Measurements from ENCODE around the gene HARS1. TPM values are rescaled to one million over a fixed set of nuclear protein-coding genes. Genes with fewer than 3 reads are reported as not detected.

HARS1 gene
- 71.6 to 81.2 TPM (median 75.8 TPM) in 5 replicates for total RNA-seq (2022; extraction: Qiagen RNA extraction)

DNA sequence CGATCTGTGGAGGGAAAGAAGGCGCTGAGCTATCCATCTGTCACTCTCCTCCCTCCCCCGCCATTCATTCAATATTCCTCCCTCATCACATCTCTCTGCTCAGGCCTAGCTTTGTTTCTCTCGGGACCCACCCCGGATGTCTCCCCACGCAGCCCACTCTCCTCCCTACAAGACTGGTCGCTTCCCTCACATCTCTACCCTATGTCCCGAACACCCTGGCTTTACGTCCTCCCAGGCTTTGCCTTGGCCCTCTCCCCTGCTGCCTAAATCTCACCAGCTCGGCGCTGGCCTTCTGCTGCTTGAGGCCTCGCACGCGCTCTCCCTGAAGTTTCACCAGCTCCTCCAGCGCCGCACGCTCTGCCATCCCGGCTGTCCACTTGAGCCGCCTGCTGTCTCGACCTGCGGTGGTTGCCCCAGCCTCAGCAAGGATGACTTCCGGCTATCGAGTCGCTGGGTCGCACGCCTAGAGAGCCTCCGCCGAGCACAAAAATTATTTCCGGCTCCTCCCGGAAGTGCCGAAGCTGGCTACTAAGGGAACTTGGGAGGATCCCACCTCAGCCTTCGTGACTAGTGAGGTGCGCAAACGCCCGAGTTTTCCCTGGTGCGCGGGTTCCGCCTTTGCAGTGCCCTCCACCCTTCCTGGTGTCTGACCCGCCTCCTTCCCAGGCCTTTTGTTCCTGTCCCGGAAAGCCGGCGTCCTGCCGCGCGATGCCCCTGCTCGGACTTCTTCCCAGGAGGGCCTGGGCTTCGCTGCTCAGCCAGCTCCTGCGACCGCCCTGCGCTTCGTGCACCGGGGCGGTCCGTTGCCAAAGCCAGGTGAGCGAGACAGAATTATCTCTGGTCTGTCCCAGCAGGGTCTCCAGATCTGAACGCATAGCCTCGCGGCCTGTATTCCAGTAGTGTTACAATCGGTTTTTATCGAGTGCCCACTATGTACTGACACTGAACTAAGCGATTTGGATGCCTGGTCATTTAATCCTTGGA lies at the start of gene HARS1, which contains the start of gene HARS2:
TSS of gene HARS1 (minus strand) at position 430 of the 984 bp plus-strand sequence. CDS start at position 364, 66 bp downstream.
TSS of gene HARS2 (plus strand) at position 515 of the 984 bp plus-strand sequence. CDS start at position 709, 194 bp downstream.

GRCh38 chr5:140700177-140701144 lies 9.3 kb upstream of the HARS1 start, which contains the start of gene ZMAT2:
TSS of gene ZMAT2 (plus strand) at chr5:140700447. CDS start at chr5:140700461, 14 bp downstream.

DNA sequence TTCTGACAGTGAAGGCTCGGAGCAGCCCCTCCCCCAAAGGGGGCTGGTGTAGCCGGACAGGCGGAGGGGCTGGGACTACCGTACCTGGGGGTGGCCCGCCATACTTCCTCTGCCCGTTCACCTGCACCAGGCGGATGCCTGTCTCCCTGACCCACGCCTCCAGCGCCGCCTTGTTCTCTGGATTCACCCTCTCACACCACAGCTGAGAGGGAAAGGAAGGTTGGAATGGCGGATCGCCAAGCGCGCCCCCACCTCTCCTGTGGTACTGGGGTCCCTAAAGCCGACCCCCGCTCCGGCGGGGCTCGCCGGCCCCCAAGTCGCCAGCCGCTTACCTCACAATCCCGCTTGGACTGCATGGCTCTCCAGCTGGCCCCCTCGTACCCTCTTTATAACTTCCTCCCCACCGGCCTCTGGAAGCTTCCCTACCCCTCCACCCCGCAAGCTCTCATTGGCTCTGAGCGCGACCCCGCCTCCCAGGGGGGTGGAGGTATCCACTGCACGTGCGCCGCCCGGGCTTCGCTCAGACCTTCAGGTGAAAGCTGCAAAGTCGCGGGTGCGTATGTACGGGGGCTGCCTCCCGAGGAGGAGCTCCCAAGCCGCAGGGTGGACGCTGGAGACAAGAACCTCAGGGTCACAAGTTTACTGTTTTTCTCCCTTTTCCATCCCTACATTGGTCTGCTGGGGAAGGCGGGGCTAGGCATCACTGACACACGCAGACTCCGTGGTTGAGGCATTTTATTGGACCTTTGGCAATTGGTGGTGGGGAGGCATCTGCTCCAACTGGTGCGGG lies 17.8 kb downstream of the HARS1 start, which contains the start of gene DND1:
TSS of gene DND1 (minus strand) at position 390 of the 790 bp plus-strand sequence. CDS start at position 356, 34 bp downstream.

GRCh38 chr5:140664359-140665119 lies 26.6 kb downstream of the HARS1 start, which contains the start of gene WDR55:
TSS of gene WDR55 (plus strand) at chr5:140664904. CDS start at chr5:140664913, 9 bp downstream.

DNA sequence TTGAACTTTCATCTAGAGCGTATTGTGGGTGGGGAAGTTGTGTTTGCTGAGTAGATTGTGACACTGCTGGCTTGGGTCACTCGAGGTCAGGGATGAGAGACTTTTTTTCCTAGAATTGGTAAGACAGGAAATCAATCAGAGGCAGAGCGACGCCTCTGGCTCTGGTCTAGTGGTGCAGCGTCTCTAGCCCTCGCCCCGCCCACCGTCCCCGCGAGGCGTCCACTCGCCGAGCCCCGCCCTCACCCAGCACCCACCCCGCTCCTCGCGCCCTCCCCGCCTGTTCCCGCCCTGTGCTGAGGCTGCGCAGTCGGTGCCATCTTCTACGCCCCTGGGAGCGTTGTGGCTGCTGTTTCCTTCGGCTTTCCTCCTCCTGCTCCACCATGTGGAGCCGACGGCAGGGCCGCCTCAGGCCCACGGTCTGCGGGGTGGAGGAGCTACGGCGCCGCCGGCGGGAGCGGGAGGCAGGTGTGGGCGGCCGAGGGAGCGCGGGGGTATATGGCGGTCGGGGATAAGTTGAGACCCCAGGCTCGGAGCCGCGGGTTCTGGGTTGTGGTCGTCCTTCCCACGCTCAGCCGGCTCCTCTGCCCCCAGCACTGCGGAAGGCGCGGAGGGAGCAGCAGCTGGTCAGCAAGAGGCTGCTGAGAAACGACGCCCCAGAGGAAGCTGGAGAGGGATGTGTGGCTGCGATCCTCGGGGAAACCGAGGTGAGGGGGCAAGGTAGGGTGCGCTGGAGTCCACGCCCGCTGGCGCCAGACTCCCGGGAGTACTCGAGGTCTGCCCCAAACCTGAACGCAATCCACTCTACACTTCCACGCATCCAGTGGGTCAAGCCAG lies 51.8 kb downstream of the HARS1 start, which contains the start of gene TMCO6:
TSS of gene TMCO6 (plus strand) at position 304 of the 834 bp plus-strand sequence. CDS start at position 381, 77 bp downstream.

DNA sequence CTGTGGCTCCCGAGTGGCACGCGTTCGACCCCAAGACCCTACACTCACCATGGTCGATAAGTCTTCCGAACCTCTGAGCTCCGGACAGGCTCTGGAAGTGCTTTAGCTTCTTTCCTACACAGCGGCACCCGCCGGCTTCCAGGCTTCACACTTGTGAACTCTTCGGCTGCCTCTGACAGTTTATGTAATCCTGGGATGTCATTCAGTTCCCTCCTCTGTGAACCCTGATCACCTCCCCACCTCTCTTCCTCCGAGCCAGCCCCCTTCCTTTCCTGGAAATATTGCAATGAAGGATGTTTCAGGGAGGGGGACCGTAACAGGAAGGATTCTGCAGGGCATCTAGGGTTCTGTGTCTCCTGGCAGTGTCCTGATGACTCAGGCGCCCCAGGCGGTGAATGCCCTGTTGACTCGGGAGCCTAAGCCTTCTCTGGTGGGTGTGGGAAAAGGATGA lies 58.1 kb downstream of the HARS1 start, which contains the start of gene CD14:
TSS of gene CD14 (minus strand) at position 155 of the 451 bp plus-strand sequence. CDS start at position 51, 104 bp downstream.

Other genes with a start within 250 kb of the HARS1 start
- 1.4 to 3.2 TPM (median 2.3 TPM) in 5 replicates for gene EIF4EBP3, start 143.7 kb downstream of the HARS1 start, total RNA-seq (2022; extraction: Qiagen RNA extraction)
- 36.5 to 50.1 TPM (median 40.3 TPM) in 5 replicates for gene SRA1, start 133.9 kb downstream of the HARS1 start, total RNA-seq (2022; extraction: Qiagen RNA extraction)
- gene APBB3, start 126.8 kb downstream of the HARS1 start, total RNA-seq (2022; extraction: Qiagen RNA extraction), result 3.6 to 7.1 TPM (median 5.5 TPM) in 5 replicates
- gene SLC35A4, start 126.5 kb downstream of the HARS1 start, total RNA-seq (2022; extraction: Qiagen RNA extraction), result 75.7 to 87.0 TPM (median 80.0 TPM) in 5 replicates
- 3.2 to 4.2 TPM (median 4.0 TPM) in 5 replicates for gene CD14, start 58.2 kb downstream of the HARS1 start, total RNA-seq (2022; extraction: Qiagen RNA extraction)
- 10.6 to 14.5 TPM (median 12.3 TPM) in 5 replicates for gene TMCO6, start 51.9 kb downstream of the HARS1 start, total RNA-seq (2022; extraction: Qiagen RNA extraction)
- 100 to 127 TPM (median 113 TPM) in 5 replicates for gene NDUFA2, start 43.7 kb downstream of the HARS1 start, total RNA-seq (2022; extraction: Qiagen RNA extraction)
- gene IK, start 43.5 kb downstream of the HARS1 start, total RNA-seq (2022; extraction: Qiagen RNA extraction), result 84.1 to 119 TPM (median 90.9 TPM) in 5 replicates
- 27.3 to 29.3 TPM (median 27.7 TPM) in 5 replicates for gene WDR55, start 26.5 kb downstream of the HARS1 start, total RNA-seq (2022; extraction: Qiagen RNA extraction)
- gene DND1, start 17.8 kb downstream of the HARS1 start, total RNA-seq (2022; extraction: Qiagen RNA extraction), result 0.42 to 0.92 TPM (median 0.60 TPM) in 5 replicates
- gene HARS2, start 85 bp upstream of the HARS1 start, total RNA-seq (2022; extraction: Qiagen RNA extraction), result 34.5 to 42.0 TPM (median 36.8 TPM) in 5 replicates
- gene ZMAT2, start 9.1 kb upstream of the HARS1 start, total RNA-seq (2022; extraction: Qiagen RNA extraction), result 77.3 to 107 TPM (median 81.6 TPM) in 5 replicates
- gene PCDHA1, start 94.8 kb upstream of the HARS1 start, total RNA-seq (2022; extraction: Qiagen RNA extraction), result 0.14 to 0.26 TPM (median 0.22 TPM) in 5 replicates
- 0.02 to 0.09 TPM (median 0.06 TPM) in 5 replicates for gene PCDHA2, start 103.5 kb upstream of the HARS1 start, total RNA-seq (2022; extraction: Qiagen RNA extraction)
- gene PCDHA3, start 109.7 kb upstream of the HARS1 start, total RNA-seq (2022; extraction: Qiagen RNA extraction), result 0.82 to 1.0 TPM (median 0.93 TPM) in 5 replicates
- gene PCDHA4, start 115.7 kb upstream of the HARS1 start, total RNA-seq (2022; extraction: Qiagen RNA extraction), result 1.5 to 2.0 TPM (median 1.8 TPM) in 5 replicates
- 0.60 to 0.89 TPM (median 0.70 TPM) in 5 replicates for gene PCDHA5, start 130.2 kb upstream of the HARS1 start, total RNA-seq (2022; extraction: Qiagen RNA extraction)
- 0.03 to 0.07 TPM (median 0.07 TPM) in 5 replicates for gene PCDHA6, start 136.6 kb upstream of the HARS1 start, total RNA-seq (2022; extraction: Qiagen RNA extraction)
- 0.06 to 0.12 TPM (median 0.08 TPM) in 5 replicates for gene PCDHA7, start 142.9 kb upstream of the HARS1 start, total RNA-seq (2022; extraction: Qiagen RNA extraction)
- 0.02 to 0.09 TPM (median 0.07 TPM) in 5 replicates for gene PCDHA8, start 149.8 kb upstream of the HARS1 start, total RNA-seq (2022; extraction: Qiagen RNA extraction)
- 0.01 TPM in 2 of 5 replicates, not detected in the others for gene PCDHA9, start 157.0 kb upstream of the HARS1 start, total RNA-seq (2022; extraction: Qiagen RNA extraction)
- 0.01 to 0.02 TPM (median 0.01 TPM) in 3 of 5 replicates, not detected in the others for gene PCDHA10, start 164.5 kb upstream of the HARS1 start, total RNA-seq (2022; extraction: Qiagen RNA extraction)
- gene PCDHA11, start 177.6 kb upstream of the HARS1 start, total RNA-seq (2022; extraction: Qiagen RNA extraction), result 0.04 to 0.24 TPM (median 0.08 TPM) in 5 replicates
- 3.0 to 3.2 TPM (median 3.1 TPM) in 5 replicates for gene PCDHA12, start 183.9 kb upstream of the HARS1 start, total RNA-seq (2022; extraction: Qiagen RNA extraction)
- 0.03 to 0.06 TPM (median 0.05 TPM) in 5 replicates for gene PCDHA13, start 190.8 kb upstream of the HARS1 start, total RNA-seq (2022; extraction: Qiagen RNA extraction)
- gene PCDHAC1, start 234.9 kb upstream of the HARS1 start, total RNA-seq (2022; extraction: Qiagen RNA extraction), result 1.7 to 2.2 TPM (median 1.9 TPM) in 5 replicates

Measured in A549 treated with AZD2906 at 1 μM for 4 hours (cell line).